HCT116 (cell line): ENCODE results near the gene SYCE3. TPM values are rescaled to one million over a fixed set of nuclear protein-coding genes. Genes with fewer than 3 reads are reported as not detected.

Experiments used
- ATAC-seq: fragments of 200-7000 bp; cut with Tn5 transposase; 2 replicates; pipeline ENCODE4 v1.9.1; 2020; ENCODE audit warnings: mild to moderate bottlenecking, moderate library complexity
- BruUV-seq: library from RNA; stranded (reverse); fragments of 400-500 nt; replicated peaks from 2 replicates; lab custom pipeline; 2021; lab: Mats Ljungman, UMichigan
- CTCF ChIA-PET: fragments of 300-600 bp; sonication (Branson Sonifier 250); formaldehyde crosslinking; loops from one replicate; lab custom pipeline; 2021; ENCODE audit warnings: antibody characterized with exemption; lab: Charles Lee
- POLR2A ChIA-PET: fragments of 300-600, 350-600 bp; sonication (Branson Sonifier 250); formaldehyde crosslinking; loops from one replicate; lab custom pipeline; 2021; ENCODE audit warnings: antibody characterized with exemption; lab: Charles Lee
- RAD21 ChIA-PET, 2 experiments: fragments of 300-600 bp; sonication (Branson Sonifier 250); formaldehyde crosslinking; loops; one replicate each; lab custom pipeline; 2023; ENCODE audit warnings: low total read pairs in 2 of 2; ENCODE audit not compliant: uncharacterized antibody in 2 of 2, unreplicated experiment in 2 of 2, low non-redundant PET in 1 of 2; lab: Charles Lee
- DNase-seq: peaks from one replicate; pipeline ENCODE4 v3.0.0-alpha.2; 2010; ENCODE audit warnings: low read depth, low spot score
- H2AFZ ChIP-seq: fragments of 200-600 bp; shearing (Covaris generic), sonication (generic); 2 replicates; pipeline ENCODE4 v1.6.1; 2017; ENCODE audit warnings: low read depth, mixed run types, mixed read lengths, antibody characterized with exemption, low read length; ENCODE audit not compliant: poor library complexity, severe bottlenecking
- H3K27ac ChIP-seq: 2 replicates; pipeline ENCODE4 v1.5.1; 2012; ENCODE audit warnings: low read depth, low read length
- H3K27me3 ChIP-seq: fragments of 200-600 bp; sonication (generic); 2 replicates; pipeline ENCODE4 v1.6.1; 2016; ENCODE audit warnings: mixed run types, low read length, mixed read lengths; ENCODE audit not compliant: insufficient read depth
- H3K36me3 ChIP-seq, 2 experiments: fragments of 200-500 bp in 1 of 2; fragments of 200-600 bp in 1 of 2; sonication (Bioruptor generic) in 1 of 2; sonication (generic) in 1 of 2; 2 replicates each; pipeline versions ENCODE4 v1.5.1 to v1.6.1; 2014 to 2016; ENCODE audit warnings: low read length in 2 of 2, inconsistent platforms in 1 of 2, mixed read lengths in 1 of 2, mixed run types in 1 of 2; ENCODE audit not compliant: insufficient read depth in 2 of 2, control insufficient read depth in 1 of 2
- H3K4me1 ChIP-seq, 2 experiments: fragments of 200-600 bp in 1 of 2; sonication (generic) in 1 of 2; 2 replicates each; pipeline versions ENCODE4 v1.5.1 to v1.6.1; 2012 to 2017; ENCODE audit warnings: low read length in 2 of 2, inconsistent platforms in 1 of 2, mild to moderate bottlenecking in 1 of 2, mixed read lengths in 1 of 2, mixed run types in 1 of 2, moderate library complexity in 1 of 2; ENCODE audit not compliant: insufficient read depth in 2 of 2, control insufficient read depth in 1 of 2
- H3K4me2 ChIP-seq: fragments of 200-600 bp; sonication (generic); 2 replicates; pipeline ENCODE4 v1.6.1; 2017; ENCODE audit warnings: mixed run types, low read length, mixed read lengths
- H3K4me3 ChIP-seq, 2 experiments: fragments of 200-600 bp in 1 of 2; sonication (generic) in 1 of 2; replicated peaks in 1 of 2; 2 replicates each; pipeline ENCODE4 v1.5.1; 2011 to 2016; ENCODE audit warnings: low read length in 2 of 2, control low read depth in 1 of 2, low read depth in 1 of 2, mild to moderate bottlenecking in 1 of 2, mixed read lengths in 1 of 2, mixed run types in 1 of 2
- H3K79me2 ChIP-seq: fragments of 200-600 bp; sonication (generic); 2 replicates; pipeline ENCODE4 v1.6.1; 2017; ENCODE audit warnings: mild to moderate bottlenecking, mixed run types, low read length, moderate library complexity, mixed read lengths; ENCODE audit not compliant: insufficient read depth
- H3K9ac ChIP-seq: fragments of 200-600 bp; sonication (generic); 2 replicates; pipeline ENCODE4 v1.6.1; 2016; ENCODE audit warnings: low read length, mixed read lengths
- H3K9me2 ChIP-seq: fragments of 200-600 bp; sonication (generic), shearing (Covaris generic); 2 replicates; pipeline ENCODE4 v1.6.1; 2017; ENCODE audit warnings: mixed run types, mild to moderate bottlenecking, moderate library complexity; ENCODE audit not compliant: insufficient read depth
- H3K9me3 ChIP-seq, 2 experiments: fragments of 200-500 bp in 1 of 2; fragments of 200-600 bp in 1 of 2; sonication (Bioruptor generic) in 1 of 2; sonication (generic) in 1 of 2; 2 replicates each; pipeline ENCODE4 v1.6.1; 2014 to 2017; ENCODE audit warnings: low read length in 2 of 2, mixed read lengths in 2 of 2, inconsistent platforms in 1 of 2, low read depth in 1 of 2, mild to moderate bottlenecking in 1 of 2, mixed run types in 1 of 2, moderate library complexity in 1 of 2; ENCODE audit not compliant: control insufficient read depth in 1 of 2, insufficient read depth in 1 of 2
- H4K20me1 ChIP-seq: fragments of 200-600 bp; sonication (generic), shearing (Covaris generic); 2 replicates; pipeline ENCODE4 v1.6.1; 2017; ENCODE audit warnings: mixed run types, mild to moderate bottlenecking, moderate library complexity; ENCODE audit not compliant: insufficient read depth
- ATF3 ChIP-seq: IDR thresholded peaks from 2 replicates; pipeline ENCODE4 v1.6.1; 2012
- CBX3 ChIP-seq: IDR thresholded peaks from 2 replicates; pipeline ENCODE4 v1.6.1; 2012; ENCODE audit warnings: low read depth
- CEBPB ChIP-seq: IDR thresholded peaks from 2 replicates; pipeline ENCODE4 v1.6.1; 2012; ENCODE audit warnings: low read depth
- CTCF ChIP-seq, 3 experiments: fragments of 200-600 bp in 1 of 3; sonication (generic) in 1 of 3; IDR thresholded peaks in 2 of 3; conservative IDR thresholded peaks in 1 of 3; 2 replicates each; pipeline ENCODE4 v1.5.1; 2012 to 2017; ENCODE audit warnings: low read depth in 2 of 3, low read length in 2 of 3, antibody characterized with exemption in 1 of 3, borderline replicate concordance in 1 of 3, control low read depth in 1 of 3, mild to moderate bottlenecking in 1 of 3, mixed read lengths in 1 of 3, mixed run types in 1 of 3, moderate library complexity in 1 of 3; ENCODE audit not compliant: insufficient read depth in 1 of 3
- EZH2 ChIP-seq: fragments of 200-600 bp; sonication (generic); IDR thresholded peaks from 2 replicates; pipeline ENCODE4 v1.6.1; 2017; ENCODE audit warnings: antibody characterized with exemption, mixed run types
- FOSL1 ChIP-seq: IDR thresholded peaks from 2 replicates; pipeline ENCODE4 v1.6.1; 2012; ENCODE audit warnings: low read depth
- MAX ChIP-seq: IDR thresholded peaks from 2 replicates; pipeline ENCODE4 v1.6.1; 2012
- RAD21 ChIP-seq: IDR thresholded peaks from 2 replicates; pipeline ENCODE4 v1.6.1; 2012; ENCODE audit warnings: low read depth, mild to moderate bottlenecking
- YY1 ChIP-seq: IDR thresholded peaks from 2 replicates; pipeline ENCODE4 v1.6.1; 2011; ENCODE audit warnings: low read length, low read depth, moderate library complexity, mild to moderate bottlenecking; ENCODE audit not compliant: insufficient replicate concordance; ENCODE audit errors: extremely low read depth
- ZFX ChIP-seq: fragments of 450-650 bp; IDR thresholded peaks from 2 replicates; pipeline ENCODE4 v1.6.1; 2017
- ZNF274 ChIP-seq: fragments of 200-500 bp; sonication (Bioruptor generic); IDR thresholded peaks from 2 replicates; pipeline ENCODE4 v1.6.1; 2014; ENCODE audit warnings: mild to moderate bottlenecking, low read depth, low read length, inconsistent platforms
- intact Hi-C: fragments of 100-400 bp; cut with micrococcal nuclease; formaldehyde crosslinking; loops from 2 replicates; pipeline ENCODE4 v1.10.0; 2022
- total RNA-seq: library from RNA; stranded (reverse); gene quantifications from one replicate; pipeline ENCODE4 v1.2.1, GENCODE V29; 2021; ENCODE audit not compliant: unreplicated experiment

Gene SYCE3
- total RNA-seq, 1 experiment from 2014 or later = not detected

GRCh38 chr22:50581950-50582492, 19.3 kb upstream of the SYCE3 start:
- Histone ChIP-seq H3K9me3 (no peaks in the 10 kb centered on the region), H3K27me3 (no peaks in the 10 kb centered on the region), H3K27ac (peak overlapping the region; percentile 99), H3K4me3 (peak overlapping the region; percentile 80 to 90), H4K20me1 (no peaks in the 10 kb centered on the region), H3K9ac (peak overlapping the region; percentile 90), H3K79me2 (peaks cover 17% of the 10 kb centered on the region; the same call in 1 of the 2 replicates), H3K4me1 (peaks cover 5 to 28% of the 10 kb centered on the region in 2 experiments), H3K4me2 (peak overlapping the region; percentile 97), H2AFZ (no peak overlapping the region), H3K9me2 (no peaks in the 10 kb centered on the region), H3K36me3 (no peaks in the 10 kb centered on the region; a peak in 1 of 4 replicates)
- ChIA-PET RAD21 (no interaction called here), POLR2A (interaction anchor here (1.3 to 2.1 kb wide), 2 partner anchors 19 to 56 kb away, joined by 8 read pairs; partner anchors contain the start of genes SCO2 and SYCE3), CTCF (interaction anchor here (1.4 to 1.6 kb wide), 2 partner anchors 19 to 39 kb away, joined by 3 to 4 read pairs; partner anchors contain the start of gene SYCE3)
- no peak for DNase-seq
- TF ChIP-seq EZH2 (no peak), ZFX (peak; percentile 80; the same call in 1 of the 2 replicates)
- peak; percentile 6 for ATAC-seq
- intact Hi-C loops = loop anchor here (2.0 kb wide), 1 partner anchor 31 kb away; no protein-coding TSS in a partner anchor
- no TSS peak for BruUV-seq

- POLR2A ChIA-PET = interaction anchor here (2.1 kb wide), 1 partner anchor 56 kb away, joined by 8 read pairs; the partner anchor contains the start of gene SCO2
- no peaks in the 10 kb centered on the region for H3K9me2 ChIP-seq
- no peak overlapping the region for H2AFZ ChIP-seq
- H4K20me1 ChIP-seq = no peaks in the 10 kb centered on the region
- H3K9me3 ChIP-seq = no peaks in the 10 kb centered on the region
- H3K4me1 ChIP-seq = peaks cover 5 to 28% of the 10 kb centered on the region in 2 experiments
- CTCF ChIA-PET = interaction anchor here (0.6 kb wide), 1 partner anchor 78 kb away, joined by 3 read pairs; no protein-coding TSS in a partner anchor
- peak overlapping the region; percentile 80 to 90 for H3K4me3 ChIP-seq
- H3K4me2 ChIP-seq = peak overlapping the region; percentile 97
- BruUV-seq = TSS peak; percentile 60
- peak overlapping the region; percentile 99 for H3K27ac ChIP-seq
- RAD21 ChIA-PET = no interaction called here
- ATAC-seq = no peak
- TF ChIP-seq YY1 (no peak), CEBPB (no peak), RAD21 (no peak), EZH2 (no peak), MAX (no peak), FOSL1 (no peak), ZFX (no peak), ATF3 (no peak), CBX3 (no peak), CTCF (IDR thresholded peaks at IDR 0.05 in 2 of 3, conservative IDR thresholded peaks at IDR 0.05 in 1 of 3; ENCODE audit: borderline replicate concordance in 1 of 3, insufficient read depth in 1 of 3, low read depth in 2 of 3, low read length in 2 of 3) (no peak), ZNF274 (no peak)
- DNase-seq = no peak
- no peaks in the 10 kb centered on the region; a peak in 1 of 4 replicates for H3K36me3 ChIP-seq
- no peaks in the 10 kb centered on the region for H3K27me3 ChIP-seq
- H3K9ac ChIP-seq = peak overlapping the region; percentile 90
- H3K79me2 ChIP-seq = peaks cover 17% of the 10 kb centered on the region; the same call in 1 of the 2 replicates
- intact Hi-C loops = no loop called here
Observed at GRCh38 chr22:50581031-50581949, 18.6 kb upstream of the SYCE3 start.
